EL (cell line): ENCODE data around the gene PKHD1.

Source experiments
- DNase-seq: peaks from one replicate; pipeline ENCODE4 v3.0.0-alpha.2; 2016

The PKHD1 gene

GRCh38 chr6:52104979-52105378, 17.6 kb upstream of the PKHD1 start:
- no peak for DNase-seq

- no peak for DNase-seq
Measured at GRCh38 chr6:52103623-52104022, 16.2 kb upstream of the PKHD1 start.

DNA sequence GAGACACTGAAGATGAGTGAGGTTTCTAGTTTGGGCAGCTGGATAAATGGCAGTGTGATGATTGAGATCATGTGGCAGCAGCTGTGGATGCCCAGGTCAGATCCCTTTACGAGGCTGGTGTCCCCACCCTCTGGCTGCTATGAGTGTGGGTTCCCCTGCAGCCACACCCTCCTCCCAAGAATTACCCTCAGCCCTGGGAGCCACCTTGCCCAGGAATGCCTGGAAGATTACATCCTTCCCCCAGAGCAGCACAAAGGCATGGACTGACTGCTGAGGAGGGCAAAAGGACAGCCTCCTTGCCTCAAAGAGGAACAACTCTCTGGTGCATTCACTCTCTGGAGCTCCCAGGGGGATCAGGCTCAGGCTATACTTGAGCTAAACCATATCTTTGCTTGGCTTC, 15.0 kb upstream of the PKHD1 start:
- no peak for DNase-seq

DNA sequence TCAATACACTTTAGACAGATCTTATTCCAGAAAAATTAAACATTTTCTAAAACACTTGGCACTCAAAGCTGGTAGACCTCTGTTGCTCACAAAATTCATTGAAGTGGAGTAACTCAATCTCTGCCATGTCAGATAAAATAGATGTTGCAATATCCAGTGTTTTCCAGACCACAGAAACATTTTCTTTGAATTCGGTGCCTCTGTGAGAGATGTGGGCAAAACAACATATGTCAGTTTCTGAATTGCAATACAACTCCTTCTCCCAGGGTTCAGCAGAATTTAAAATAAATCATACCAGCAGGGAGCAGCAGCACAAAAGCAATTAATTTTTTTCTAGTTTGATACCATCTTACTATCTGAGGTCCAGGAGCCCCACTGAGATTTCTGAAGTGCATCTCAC, 11.3 kb upstream of the PKHD1 start:
- no peak for DNase-seq

DNA sequence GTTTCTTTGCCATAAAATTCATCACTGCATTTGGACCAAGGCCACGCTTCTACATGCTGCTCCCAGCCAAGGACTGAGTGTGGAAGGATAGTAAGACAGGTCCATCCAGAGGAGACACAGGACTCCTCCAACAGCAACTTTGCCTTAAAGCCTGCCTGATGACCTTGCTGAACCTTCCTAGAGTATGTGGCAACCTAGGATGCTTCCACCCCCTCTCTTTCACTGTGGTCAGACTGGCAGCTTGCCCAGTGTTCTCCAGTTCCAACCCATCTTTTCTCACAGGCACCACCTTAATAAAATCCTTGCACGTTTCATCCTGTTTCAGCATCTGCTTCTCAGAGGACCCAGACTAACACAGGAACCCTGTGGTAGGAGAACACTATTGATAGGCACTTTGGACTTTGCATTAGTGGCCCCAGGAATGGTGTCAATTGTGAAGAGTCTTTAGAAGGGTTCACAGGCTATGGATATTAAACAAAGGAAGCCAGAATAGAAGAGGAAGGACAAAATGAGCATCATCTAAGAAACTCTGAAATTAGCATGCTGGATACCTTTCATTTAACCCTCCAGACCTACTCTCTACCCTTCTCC, 2.4 kb upstream of the PKHD1 start:
- no peak for DNase-seq

- DNase-seq, result no peak
Measured at GRCh38 chr6:52086741-52087140, 672 bp downstream of the PKHD1 start.

DNA sequence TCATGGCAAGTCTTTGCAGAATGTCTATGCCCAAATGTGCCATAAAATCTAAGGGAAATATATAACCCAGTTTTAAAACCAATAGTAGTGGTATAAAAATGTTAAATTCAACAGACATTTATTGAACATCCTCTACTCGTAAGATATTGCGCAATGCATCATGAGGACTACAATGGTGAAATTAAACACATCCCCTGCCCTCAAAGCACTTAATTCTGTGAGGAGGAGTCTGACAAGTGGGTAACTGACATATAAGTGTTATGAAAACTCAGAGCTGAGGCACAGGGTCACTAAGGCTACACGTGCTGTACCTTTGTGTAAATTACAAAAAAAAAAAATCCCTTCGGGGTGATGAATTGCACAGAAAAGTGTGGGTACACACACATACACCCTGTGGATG, 6.2 kb downstream of the PKHD1 start:
- no peak for DNase-seq

DNA sequence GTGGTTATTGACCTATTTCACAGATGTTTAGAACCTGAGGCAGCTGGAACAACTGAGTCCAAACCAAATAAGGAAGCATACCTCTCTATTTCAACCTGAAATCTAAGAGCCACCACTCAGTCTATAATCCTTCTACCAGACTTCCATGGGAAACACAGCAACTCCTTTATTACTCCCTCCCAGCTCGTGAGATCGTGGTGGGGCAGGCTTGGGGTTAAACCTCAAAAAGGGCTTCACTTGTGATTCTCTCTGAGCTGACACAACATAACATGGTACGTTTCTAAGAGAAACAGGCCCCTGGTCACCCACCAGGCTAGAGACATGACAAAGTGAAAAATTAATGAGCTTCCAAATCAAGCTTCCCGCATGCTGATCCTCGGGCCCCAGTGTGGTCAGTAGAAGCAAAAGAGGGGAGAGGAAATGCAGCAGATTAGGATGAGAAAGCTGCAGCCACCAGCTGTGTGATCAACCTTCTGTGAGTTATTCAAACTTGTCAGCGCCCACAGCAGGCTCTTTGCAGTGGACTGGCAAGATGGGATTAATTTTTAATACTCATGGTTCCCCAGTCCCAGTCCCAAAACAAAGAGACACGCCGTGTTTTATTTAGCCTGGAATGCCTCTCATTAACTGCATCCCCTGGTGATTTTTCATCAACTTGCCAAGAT, 9.3 kb downstream of the PKHD1 start:
- no peak for DNase-seq

DNA sequence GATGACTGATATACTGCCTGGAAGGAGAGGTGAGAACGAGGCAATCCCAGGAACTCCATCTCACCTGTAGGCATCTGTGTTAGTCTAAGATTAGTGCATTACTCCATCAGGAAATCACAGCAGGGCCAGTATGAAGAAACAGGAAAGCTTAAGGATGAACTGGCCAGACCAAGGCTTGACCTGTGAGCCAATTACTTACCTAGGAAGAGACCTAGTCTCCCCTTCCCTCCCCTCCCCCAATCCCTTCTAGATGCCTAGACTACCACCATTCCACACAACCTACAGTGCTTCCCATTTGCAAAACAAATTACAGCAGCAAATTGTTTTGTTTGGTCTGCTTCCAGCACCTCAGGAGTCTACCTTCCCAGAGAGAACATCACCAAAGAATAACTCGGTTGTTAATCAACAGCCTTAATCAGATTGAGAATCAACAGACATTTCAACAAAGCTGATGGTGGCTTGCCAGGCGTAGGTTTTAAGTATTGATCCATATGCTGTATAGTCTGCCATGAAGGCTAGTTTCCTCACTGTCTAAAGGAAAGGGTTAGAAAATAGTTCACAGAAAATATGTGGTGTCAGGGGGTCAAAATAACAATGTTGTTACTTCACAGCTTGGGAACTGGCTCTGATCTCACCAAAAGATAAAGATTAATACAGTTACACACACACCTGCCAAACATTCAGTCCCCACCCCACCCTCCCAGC, 10.1 kb downstream of the PKHD1 start:
- no peak for DNase-seq

DNA sequence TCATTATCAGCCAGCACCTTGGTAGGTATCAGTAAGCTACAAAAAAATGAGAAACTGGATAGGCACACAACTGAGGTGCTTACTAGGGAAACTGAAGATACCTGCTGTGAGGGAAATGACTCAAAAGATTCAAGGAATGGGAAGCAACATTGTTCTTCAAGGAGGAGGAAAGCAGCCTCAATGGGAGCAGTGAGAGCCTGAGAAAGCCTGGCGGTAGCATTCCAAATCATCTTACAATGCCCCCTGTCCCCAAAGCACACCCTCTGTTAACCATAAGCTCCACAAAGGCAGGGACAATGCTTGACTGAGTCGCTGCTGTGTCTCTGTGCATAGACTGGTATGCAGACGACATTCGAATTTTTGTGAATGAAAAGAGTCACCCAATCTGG, 10.6 kb downstream of the PKHD1 start:
- no peak for DNase-seq

GRCh38 chr6:52074716-52075115, 12.7 kb downstream of the PKHD1 start:
- DNase-seq, result no peak

DNA sequence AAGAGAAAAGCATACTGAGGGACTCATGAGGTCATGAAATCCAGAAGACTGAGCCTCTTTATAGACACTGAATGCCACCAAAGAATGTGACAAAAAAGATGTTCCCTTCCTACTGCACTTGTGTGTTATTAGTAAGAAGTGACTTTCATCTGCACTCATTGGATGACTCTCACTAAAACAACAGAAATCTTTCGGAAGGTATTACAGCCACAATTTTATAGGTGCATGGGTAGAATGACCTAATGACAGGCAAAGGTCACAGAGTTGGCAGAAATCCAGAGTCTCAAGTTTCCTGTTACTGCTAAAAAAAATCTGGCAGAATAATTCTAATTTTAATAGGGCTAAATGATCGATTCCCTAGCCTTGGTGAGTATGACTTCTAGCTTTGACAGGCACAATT, 13.3 kb downstream of the PKHD1 start:
- no peak for DNase-seq

GRCh38 chr6:52065621-52066020, 21.8 kb downstream of the PKHD1 start:
- DNase-seq, result no peak

- peak; percentile 51 for DNase-seq
Measured at GRCh38 chr6:52063584-52064344, 23.6 kb downstream of the PKHD1 start.

DNA sequence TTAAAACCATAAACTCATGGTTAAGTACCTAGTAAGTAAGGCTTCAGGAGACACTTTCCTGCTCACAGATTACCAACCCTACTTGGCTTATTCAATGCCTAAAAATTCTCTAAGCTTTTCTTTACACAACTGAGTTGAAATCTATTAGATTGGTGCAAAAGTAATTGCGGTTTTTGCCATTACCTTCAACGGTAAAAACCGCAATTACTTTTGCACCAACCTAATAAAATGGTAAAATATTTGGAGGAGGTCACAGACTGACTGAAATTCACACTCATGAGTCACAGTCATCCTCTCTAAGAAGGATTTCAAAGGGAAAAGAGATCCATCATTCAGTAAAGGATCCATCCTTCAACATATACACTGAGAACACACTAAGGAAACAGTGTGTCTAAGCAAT, 25.9 kb downstream of the PKHD1 start:
- no peak for DNase-seq

DNA sequence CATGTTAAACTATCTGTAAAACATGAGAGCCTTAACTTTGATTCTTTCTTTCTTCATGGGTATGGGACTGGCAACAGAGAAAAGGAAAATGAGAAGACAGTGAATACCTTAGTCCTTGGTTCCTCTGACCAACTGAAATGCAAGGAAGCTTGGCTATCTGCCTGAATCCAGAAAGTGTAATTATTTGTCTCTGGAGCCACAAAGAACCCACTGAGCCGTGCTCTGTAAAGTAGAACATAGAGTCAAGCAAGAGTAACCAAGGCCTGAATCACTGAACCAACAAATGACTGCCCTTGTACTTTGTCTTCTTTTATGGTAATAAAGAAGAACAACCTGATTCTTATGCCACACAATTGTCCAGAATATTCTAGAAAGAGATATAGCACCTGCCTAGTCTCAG, 27.6 kb downstream of the PKHD1 start:
- no peak for DNase-seq

GRCh38 chr6:52055451-52055850, 32.0 kb downstream of the PKHD1 start:
- no peak for DNase-seq

GRCh38 chr6:52053038-52053695, 34.2 kb downstream of the PKHD1 start:
- no peak for DNase-seq

DNA sequence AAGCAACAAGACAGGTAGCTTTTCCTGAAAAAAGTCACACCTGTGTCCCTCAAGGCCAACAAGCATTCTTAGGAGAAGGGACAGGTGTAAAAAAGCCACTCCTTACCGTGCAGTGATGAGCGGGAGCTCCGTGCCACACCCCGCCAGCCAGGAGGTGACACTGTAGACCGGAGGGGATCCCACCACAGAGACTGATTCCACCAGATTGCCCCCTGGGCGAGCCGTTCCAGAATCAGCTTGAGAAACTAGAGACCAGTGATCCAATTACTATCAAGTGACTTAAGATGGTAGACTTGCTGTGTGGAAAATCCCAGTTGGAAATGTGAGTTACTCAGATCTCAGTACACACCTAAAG, 37.4 kb downstream of the PKHD1 start:
- DNase-seq, result no peak

GRCh38 chr6:52049252-52050050, 38.0 kb downstream of the PKHD1 start:
- DNase-seq, result peak; percentile 34

- DNase-seq, result no peak
Measured at GRCh38 chr6:52046456-52046855, 41.0 kb downstream of the PKHD1 start.

DNA sequence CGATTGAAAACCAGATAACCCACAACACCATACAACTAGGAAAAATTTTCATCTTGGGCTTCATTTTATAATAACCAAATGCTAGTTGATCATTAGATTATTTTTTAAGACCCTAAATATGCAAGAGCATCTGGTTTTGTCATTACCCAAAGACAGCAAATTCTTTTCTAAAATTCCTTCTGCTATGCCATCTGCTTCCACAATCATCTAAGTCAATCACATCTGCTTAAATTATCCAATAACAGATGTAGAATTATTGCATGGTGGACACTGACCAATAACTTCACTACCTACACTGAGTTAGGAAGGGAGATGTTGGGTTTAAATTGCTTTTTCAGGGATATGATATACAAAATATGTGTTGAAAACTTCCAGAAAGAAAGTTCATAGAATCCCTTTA, 41.9 kb downstream of the PKHD1 start:
- no peak for DNase-seq

DNA sequence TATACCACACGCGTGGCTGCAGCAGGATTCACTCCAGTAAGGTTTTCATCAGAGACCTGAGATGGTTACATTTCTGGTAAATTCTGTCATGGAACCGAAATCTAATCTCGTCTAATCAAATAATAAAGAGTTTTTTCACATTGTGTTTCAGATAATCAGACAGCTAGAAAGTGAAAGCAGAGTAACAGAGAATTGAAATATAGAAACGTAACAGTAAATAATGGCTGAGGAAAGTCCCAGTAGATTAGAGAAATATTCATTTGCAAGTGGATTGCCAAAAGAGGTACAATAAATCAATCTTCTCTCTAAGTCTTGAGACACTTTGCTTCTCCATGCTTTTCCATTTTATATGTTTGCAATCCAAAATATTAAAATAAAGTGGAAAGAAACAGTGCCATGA, 42.4 kb downstream of the PKHD1 start:
- no peak for DNase-seq
